SJSA1 (cell line): Measurements from ENCODE around the gene NTRK3. TPM values are rescaled to one million over a fixed set of nuclear protein-coding genes. Genes with fewer than 3 reads are reported as not detected.

Source experiments
- DNase-seq, 2 experiments: peaks; one replicate each; pipeline ENCODE4 v3.0.0-alpha.2; 2015 to 2020; ENCODE audit warnings: low spot score in 2 of 2, low read depth in 1 of 2
- H3K27ac ChIP-seq: fragments of 250-450 bp; sonication (Bioruptor Pico); 2 replicates; pipeline ENCODE4 v1.5.1; 2020; ENCODE audit warnings: mild to moderate bottlenecking, moderate library complexity
- H3K27me3 ChIP-seq: fragments of 250-450 bp; sonication (Bioruptor Pico); replicated peaks from 2 replicates; pipeline ENCODE4 v1.5.1; 2020; ENCODE audit warnings: mild to moderate bottlenecking, moderate library complexity
- H3K36me3 ChIP-seq: fragments of 250-450 bp; sonication (Bioruptor Pico); 2 replicates; pipeline ENCODE4 v1.5.1; 2020; ENCODE audit warnings: mild to moderate bottlenecking
- H3K4me1 ChIP-seq: fragments of 250-450 bp; sonication (Bioruptor Pico); replicated peaks from 2 replicates; pipeline ENCODE4 v1.6.1; 2021; ENCODE audit warnings: mild to moderate bottlenecking
- H3K4me3 ChIP-seq: fragments of 250-450 bp; sonication (Bioruptor Pico); 2 replicates; pipeline ENCODE4 v1.5.1; 2020; ENCODE audit warnings: mild to moderate bottlenecking
- H3K9me3 ChIP-seq: fragments of 250-450 bp; sonication (Bioruptor Pico); replicated peaks from 2 replicates; pipeline ENCODE4 v1.5.1; 2020; ENCODE audit warnings: mild to moderate bottlenecking
- total RNA-seq: library from RNA; depleted of rRNA; stranded (reverse); fragments of >200 nt; shearing (Covaris generic); gene quantifications from 2 replicates; pipeline ENCODE4 v1.2.3, GENCODE V29; 2014

NTRK3 gene
- total RNA-seq, 1 experiment from 2014 or later, result not detected

GRCh38 chr15:87955284-87955909 lies 301.1 kb downstream of the NTRK3 start:
- no peak for DNase-seq
- Histone ChIP-seq H3K4me1 (no peaks in the 10 kb centered on the region), H3K36me3 (no peaks in the 10 kb centered on the region), H3K4me3 (no peak overlapping the region), H3K27ac (no peak overlapping the region), H3K27me3 (no peaks in the 10 kb centered on the region), H3K9me3 (no peaks in the 10 kb centered on the region; the same call in 1 of the 2 replicates)

- Histone ChIP-seq H3K27ac (no peak overlapping the region), H3K36me3 (no peaks in the 10 kb centered on the region), H3K4me1 (no peaks in the 10 kb centered on the region), H3K4me3 (no peak overlapping the region), H3K27me3 (no peaks in the 10 kb centered on the region), H3K9me3 (no peaks in the 10 kb centered on the region; the same call in 1 of the 2 replicates)
- DNase-seq, result no peak
Measured at GRCh38 chr15:87954793-87955192, 301.7 kb downstream of the NTRK3 start.

- no peaks in the 10 kb centered on the region for H3K36me3 ChIP-seq
- no peaks in the 10 kb centered on the region for H3K9me3 ChIP-seq
- DNase-seq, result no peak
- H3K27me3 ChIP-seq, result no peaks in the 10 kb centered on the region
- H3K4me3 ChIP-seq, result no peak overlapping the region
- H3K27ac ChIP-seq, result no peak overlapping the region
- H3K4me1 ChIP-seq, result no peaks in the 10 kb centered on the region
Measured at GRCh38 chr15:87952736-87953287, 303.7 kb downstream of the NTRK3 start.

- DNase-seq, result no peak
- Histone ChIP-seq H3K36me3 (no peaks in the 10 kb centered on the region), H3K4me3 (no peak overlapping the region), H3K9me3 (no peaks in the 10 kb centered on the region), H3K27me3 (no peaks in the 10 kb centered on the region), H3K4me1 (no peaks in the 10 kb centered on the region), H3K27ac (no peak overlapping the region)
Measured at GRCh38 chr15:87949575-87950223, 306.8 kb downstream of the NTRK3 start.

GRCh38 chr15:87949151-87949574 lies 307.4 kb downstream of the NTRK3 start:
- Histone ChIP-seq H3K4me1 (no peaks in the 10 kb centered on the region), H3K4me3 (no peak overlapping the region)

GRCh38 chr15:87947560-87947959 lies 309.0 kb downstream of the NTRK3 start:
- Histone ChIP-seq H3K27ac (no peak overlapping the region), H3K36me3 (no peaks in the 10 kb centered on the region), H3K4me1 (no peaks in the 10 kb centered on the region), H3K9me3 (no peaks in the 10 kb centered on the region), H3K4me3 (no peak overlapping the region), H3K27me3 (no peaks in the 10 kb centered on the region)
- DNase-seq, result no peak

More at GRCh38 chr15:87949151-87949574, 307.4 kb downstream of the NTRK3 start:
- H3K27me3 ChIP-seq, result no peaks in the 10 kb centered on the region
- no peak for DNase-seq
- H3K36me3 ChIP-seq, result no peaks in the 10 kb centered on the region
- H3K9me3 ChIP-seq, result no peaks in the 10 kb centered on the region
- no peak overlapping the region for H3K27ac ChIP-seq

- H3K4me3 ChIP-seq, result no peak overlapping the region
- no peaks in the 10 kb centered on the region for H3K4me1 ChIP-seq
- H3K9me3 ChIP-seq, result no peaks in the 10 kb centered on the region
- H3K27ac ChIP-seq, result no peak overlapping the region
- H3K36me3 ChIP-seq, result no peaks in the 10 kb centered on the region
- H3K27me3 ChIP-seq, result no peaks in the 10 kb centered on the region
- DNase-seq, result no peak
Measured at GRCh38 chr15:87945246-87945645, 311.3 kb downstream of the NTRK3 start.

GRCh38 chr15:87944691-87945090 lies 311.8 kb downstream of the NTRK3 start:
- Histone ChIP-seq H3K4me1 (no peaks in the 10 kb centered on the region), H3K27ac (no peak overlapping the region), H3K9me3 (no peaks in the 10 kb centered on the region), H3K4me3 (no peak overlapping the region), H3K36me3 (no peaks in the 10 kb centered on the region), H3K27me3 (no peaks in the 10 kb centered on the region)
- DNase-seq, result no peak

- H3K27ac ChIP-seq, result no peak overlapping the region
- H3K36me3 ChIP-seq, result no peaks in the 10 kb centered on the region
- H3K9me3 ChIP-seq, result no peaks in the 10 kb centered on the region
- no peak for DNase-seq
- no peak overlapping the region for H3K4me3 ChIP-seq
- H3K4me1 ChIP-seq, result no peaks in the 10 kb centered on the region
- H3K27me3 ChIP-seq, result no peaks in the 10 kb centered on the region
Measured at GRCh38 chr15:87944050-87944449, 312.5 kb downstream of the NTRK3 start.

- H3K36me3 ChIP-seq, result no peaks in the 10 kb centered on the region
- H3K27me3 ChIP-seq, result no peaks in the 10 kb centered on the region
- no peaks in the 10 kb centered on the region for H3K4me1 ChIP-seq
- no peak overlapping the region for H3K4me3 ChIP-seq
- H3K9me3 ChIP-seq, result no peaks in the 10 kb centered on the region
- no peak overlapping the region for H3K27ac ChIP-seq
- no peak for DNase-seq
Measured at GRCh38 chr15:87943626-87944025, 312.9 kb downstream of the NTRK3 start.

GRCh38 chr15:87942316-87942715 lies 314.2 kb downstream of the NTRK3 start:
- no peaks in the 10 kb centered on the region for H3K9me3 ChIP-seq
- H3K4me3 ChIP-seq, result no peak overlapping the region
- no peaks in the 10 kb centered on the region for H3K36me3 ChIP-seq
- no peak overlapping the region for H3K27ac ChIP-seq
- H3K27me3 ChIP-seq, result no peaks in the 10 kb centered on the region
- DNase-seq, result no peak
- H3K4me1 ChIP-seq, result no peaks in the 10 kb centered on the region

- no peaks in the 10 kb centered on the region for H3K4me1 ChIP-seq
- no peaks in the 10 kb centered on the region for H3K27me3 ChIP-seq
- no peak overlapping the region for H3K4me3 ChIP-seq
- no peak for DNase-seq
- H3K27ac ChIP-seq, result no peak overlapping the region
- no peaks in the 10 kb centered on the region for H3K9me3 ChIP-seq
- no peaks in the 10 kb centered on the region for H3K36me3 ChIP-seq
Measured at GRCh38 chr15:87941606-87942005, 314.9 kb downstream of the NTRK3 start.

GRCh38 chr15:87940768-87941167 lies 315.8 kb downstream of the NTRK3 start:
- no peaks in the 10 kb centered on the region for H3K9me3 ChIP-seq
- no peak overlapping the region for H3K27ac ChIP-seq
- H3K4me1 ChIP-seq, result no peaks in the 10 kb centered on the region
- H3K4me3 ChIP-seq, result no peak overlapping the region
- H3K27me3 ChIP-seq, result no peaks in the 10 kb centered on the region
- DNase-seq, result no peak
- no peaks in the 10 kb centered on the region for H3K36me3 ChIP-seq

- no peaks in the 10 kb centered on the region for H3K4me1 ChIP-seq
- no peaks in the 10 kb centered on the region for H3K27me3 ChIP-seq
- H3K27ac ChIP-seq, result no peak overlapping the region
- H3K36me3 ChIP-seq, result no peaks in the 10 kb centered on the region
- H3K9me3 ChIP-seq, result no peaks in the 10 kb centered on the region
- DNase-seq, result no peak
- H3K4me3 ChIP-seq, result no peak overlapping the region
Measured at GRCh38 chr15:87939848-87940457, 316.6 kb downstream of the NTRK3 start.
